SU-DHL-6 (cell line): ENCODE results near the gene AKT1S1.

ENCODE experiments used
- EZH2phosphoT487 ChIP-seq: fragments of 200-600 bp; sonication (generic), shearing (Covaris generic); conservative IDR thresholded peaks from 2 replicates; pipeline ENCODE4 v1.6.1; 2018; ENCODE audit warnings: mild to moderate bottlenecking, antibody characterized with exemption, low read length, moderate library complexity, mixed read lengths
- TF ChIP-seq, protein P1 (sequence below): fragments of 200-600 bp; sonication (generic); IDR thresholded peaks from one replicate; pipeline ENCODE4 v1.5.1; 2017; ENCODE audit warnings: antibody characterized with exemption, mild to moderate bottlenecking, low read length, moderate library complexity; ENCODE audit not compliant: insufficient read depth, poor library complexity, severe bottlenecking

- TF ChIP-seq, protein P1, sequence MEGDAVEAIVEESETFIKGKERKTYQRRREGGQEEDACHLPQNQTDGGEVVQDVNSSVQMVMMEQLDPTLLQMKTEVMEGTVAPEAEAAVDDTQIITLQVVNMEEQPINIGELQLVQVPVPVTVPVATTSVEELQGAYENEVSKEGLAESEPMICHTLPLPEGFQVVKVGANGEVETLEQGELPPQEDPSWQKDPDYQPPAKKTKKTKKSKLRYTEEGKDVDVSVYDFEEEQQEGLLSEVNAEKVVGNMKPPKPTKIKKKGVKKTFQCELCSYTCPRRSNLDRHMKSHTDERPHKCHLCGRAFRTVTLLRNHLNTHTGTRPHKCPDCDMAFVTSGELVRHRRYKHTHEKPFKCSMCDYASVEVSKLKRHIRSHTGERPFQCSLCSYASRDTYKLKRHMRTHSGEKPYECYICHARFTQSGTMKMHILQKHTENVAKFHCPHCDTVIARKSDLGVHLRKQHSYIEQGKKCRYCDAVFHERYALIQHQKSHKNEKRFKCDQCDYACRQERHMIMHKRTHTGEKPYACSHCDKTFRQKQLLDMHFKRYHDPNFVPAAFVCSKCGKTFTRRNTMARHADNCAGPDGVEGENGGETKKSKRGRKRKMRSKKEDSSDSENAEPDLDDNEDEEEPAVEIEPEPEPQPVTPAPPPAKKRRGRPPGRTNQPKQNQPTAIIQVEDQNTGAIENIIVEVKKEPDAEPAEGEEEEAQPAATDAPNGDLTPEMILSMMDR, result no peak
- no peak for TF ChIP-seq EZH2phosphoT487
These were observed 17.0 kb upstream of the AKT1S1 start for GRCh38 chr19:49894011-49894664.
